ENCODE results near the gene ADNP.
"Not testable (repeated sequence)": the region's sequence is repeated elsewhere in the genome, so short reads cannot be mapped to it uniquely, and the experiment has no call there.

The ADNP gene

GRCh38 chr20:50898475-50898874 lies 32.8 kb downstream of the ADNP start:
- no peak for DNase-seq

GRCh38 chr20:50895111-50895830 lies 36.0 kb downstream of the ADNP start:
- no peak for DNase-seq

GRCh38 chr20:50893620-50894019 lies 37.6 kb downstream of the ADNP start:
- no peak for DNase-seq

GRCh38 chr20:50892394-50892793 lies 38.8 kb downstream of the ADNP start:
- no peak for DNase-seq

- no peak for DNase-seq
Measured at GRCh38 chr20:50891138-50891537, 40.1 kb downstream of the ADNP start.

- no peak for DNase-seq
Measured at GRCh38 chr20:50887576-50887975, 43.7 kb downstream of the ADNP start.

- no peak for DNase-seq
Measured at GRCh38 chr20:50886184-50886790, 45.0 kb downstream of the ADNP start.

- no peak for DNase-seq
Measured at GRCh38 chr20:50885781-50886180, 45.5 kb downstream of the ADNP start.

GRCh38 chr20:50885068-50885467 lies 46.2 kb downstream of the ADNP start:
- DNase-seq = no peak

- DNase-seq = no peak
Measured at GRCh38 chr20:50883856-50884255, 47.4 kb downstream of the ADNP start.

GRCh38 chr20:50881759-50882424 lies 49.3 kb downstream of the ADNP start:
- DNase-seq = not testable (repeated sequence)

- DNase-seq = no peak
Measured at GRCh38 chr20:50879649-50880550, 51.3 kb downstream of the ADNP start.

GRCh38 chr20:50877232-50877743 lies 53.9 kb downstream of the ADNP start:
- DNase-seq = no peak

- no peak for DNase-seq
Measured at GRCh38 chr20:50876816-50877215, 54.4 kb downstream of the ADNP start.

- DNase-seq = no peak
Measured at GRCh38 chr20:50876063-50876685, 55.1 kb downstream of the ADNP start.

- no peak for DNase-seq
Measured at GRCh38 chr20:50874758-50875665, 56.2 kb downstream of the ADNP start.

GRCh38 chr20:50874111-50874757 lies 57.0 kb downstream of the ADNP start:
- DNase-seq = no peak

- DNase-seq = no peak
Measured at GRCh38 chr20:50873585-50873984, 57.7 kb downstream of the ADNP start.

GRCh38 chr20:50872560-50873425 lies 58.4 kb downstream of the ADNP start:
- DNase-seq = no peak

All from NCI-H2029 (cell line).